Measurements from ENCODE around the gene ZNF678.

GRCh38 chr1:227577500-227577899 is 14.1 kb downstream of the ZNF678 start:
- no peak for TF ChIP-seq CTCF (IDR thresholded peaks at IDR 0.05; ENCODE audit: low read depth, low read length, poor library complexity, severe bottlenecking)
- TF ChIP-seq EZH2phosphoT487 (IDR thresholded peaks at IDR 0.05; ENCODE audit: borderline replicate concordance, low read length) = no peak

Measured in DOHH2 (cell line).